Esophagus squamous epithelium (tissue), 5 donors: ENCODE data around the gene ARHGDIB. TPM values are rescaled to one million over a fixed set of nuclear protein-coding genes. Genes with fewer than 3 reads are reported as not detected.

Source experiments
- DNase-seq: peaks from one replicate; lab custom pipeline; 2025; lab: John Stamatoyannopoulos, UW
- H3K27ac ChIP-seq, 4 donors: fragments of 200-600 bp; sonication (generic); one replicate each; pipeline ENCODE4 v1.5.1; 2016 to 2019; ENCODE audit warnings: mild to moderate bottlenecking in 1 of 4
- H3K27me3 ChIP-seq, 4 donors: fragments of 200-600 bp; sonication (generic); 1 replicate in 3 of 4; 2 replicates in 1 of 4; pipeline versions ENCODE4 v1.5.1 to v1.6.0; 2017 to 2021; ENCODE audit warnings: antibody characterized with exemption in 1 of 4
- H3K36me3 ChIP-seq, 3 donors: fragments of 200-600 bp; sonication (generic); one replicate each; pipeline ENCODE4 v1.5.1; 2016 to 2019
- H3K4me1 ChIP-seq, 3 donors: fragments of 200-600 bp; sonication (generic); one replicate each; pipeline ENCODE4 v1.5.1; 2017 to 2019
- H3K4me3 ChIP-seq, 4 donors: fragments of 200-600 bp; sonication (generic); 1 replicate in 3 of 4; 2 replicates in 1 of 4; pipeline ENCODE4 v1.5.1; 2016 to 2019; ENCODE audit warnings: mild to moderate bottlenecking in 2 of 4, moderate library complexity in 1 of 4
- H3K9me3 ChIP-seq, 3 donors: fragments of 200-600 bp; sonication (generic); one replicate each; pipeline ENCODE4 v1.5.1; 2016 to 2019
- CTCF ChIP-seq, 6 experiments: fragments of 450-650 bp in 4 of 6; fragments of 200-600 bp in 2 of 6; sonication (generic) in 2 of 6; IDR thresholded peaks; one replicate each; pipeline ENCODE4 v1.5.1; 2016 to 2019; ENCODE audit warnings: antibody characterized with exemption in 6 of 6, mild to moderate bottlenecking in 4 of 6, moderate library complexity in 4 of 6
- POLR2A ChIP-seq, 4 donors: fragments of 450-650 bp; IDR thresholded peaks; one replicate each; pipeline ENCODE4 v1.6.1; 2017; ENCODE audit warnings: antibody characterized with exemption in 4 of 4, mild to moderate bottlenecking in 4 of 4, moderate library complexity in 3 of 4
- WGBS, 2 donors: methylation state at CpG; one replicate each; pipeline ENCODE4 v1.1.5; 2018; 5-methylcytosine and 5-hydroxymethylcytosine counted together
- intact Hi-C: fragments of 100-400 bp; cut with DNase I; formaldehyde crosslinking; loops from one replicate; pipeline ENCODE4 v1.15.0; 2022
- total RNA-seq, 4 donors: library from RNA; depleted of rRNA; stranded (reverse); fragments of >200 nt; gene quantifications; one replicate each; pipeline ENCODE4 v1.1.0, GENCODE V29; 2016
- donor health status: DM: yes; HTN: yes; CAD: no.

The ARHGDIB gene
- total RNA-seq, 4 donors from 2014 or later = 17.2 to 91.1 (median 62.0) TPM

GRCh38 chr12:14948672-14949071 is 12.7 kb downstream of the ARHGDIB start:
- intact Hi-C loops = no loop called here
- DNase-seq = peak; percentile 26
- Histone ChIP-seq H3K4me1 (peaks cover 8 to 78% (median 46%) of the 10 kb centered on the region in 3 donors), H3K27ac (peak overlapping the region; percentile 36 to 80 (median 67)), H3K36me3 (peaks cover 0 to 37% (median 4%) of the 10 kb centered on the region in 3 donors), H3K9me3 (no peaks in the 10 kb centered on the region), H3K4me3 (peak overlapping the region in 1 of 4 donors; percentile 6), H3K27me3 (no peaks in the 10 kb centered on the region)
- TF ChIP-seq POLR2A (IDR thresholded peaks at IDR 0.05) (peak in 1 of 4 donors; percentile 27), CTCF (IDR thresholded peaks at IDR 0.05) (no peak)
- WGBS, 2 donors = 39 to 41% methylated on average over 3 of the region's 3 CpGs

GRCh38 chr12:14946861-14947260 is 14.5 kb downstream of the ARHGDIB start:
- 54 to 85% methylated on average over 1 of the region's 1 CpG for WGBS, 2 donors
- Histone ChIP-seq H3K4me1 (peaks cover 3 to 60% (median 37%) of the 10 kb centered on the region in 3 donors), H3K9me3 (no peaks in the 10 kb centered on the region), H3K4me3 (no peak overlapping the region), H3K27me3 (no peaks in the 10 kb centered on the region), H3K27ac (peak overlapping the region in 3 of 4 donors; percentile 1 to 56 (median 24)), H3K36me3 (peaks cover 0 to 43% (median 4%) of the 10 kb centered on the region in 3 donors)
- intact Hi-C loops = no loop called here
- DNase-seq = no peak
- TF ChIP-seq CTCF (IDR thresholded peaks at IDR 0.05) (no peak), POLR2A (IDR thresholded peaks at IDR 0.05) (no peak)

GRCh38 chr12:14946162-14946561 is 15.2 kb downstream of the ARHGDIB start:
- Histone ChIP-seq H3K4me3 (no peak overlapping the region), H3K9me3 (no peaks in the 10 kb centered on the region), H3K36me3 (peaks cover 0 to 50% (median 4%) of the 10 kb centered on the region in 3 donors), H3K27ac (peak overlapping the region in 3 of 4 donors; percentile 24 to 63 (median 25)), H3K4me1 (peaks cover 0 to 53% (median 30%) of the 10 kb centered on the region in 3 donors), H3K27me3 (no peaks in the 10 kb centered on the region)
- TF ChIP-seq POLR2A (IDR thresholded peaks at IDR 0.05) = no peak
- no peak for TF ChIP-seq CTCF (IDR thresholded peaks at IDR 0.05)
- 72 to 87% methylated on average over 2 of the region's 2 CpGs for WGBS, 2 donors
- DNase-seq = no peak
- intact Hi-C loops = no loop called here

GRCh38 chr12:14942196-14942931 is 19.0 kb downstream of the ARHGDIB start:
- H3K36me3 ChIP-seq = peaks cover 0 to 44% (median 0%) of the 10 kb centered on the region in 3 donors
- H3K27me3 ChIP-seq = no peaks in the 10 kb centered on the region
- intact Hi-C loops = no loop called here
- no peaks in the 10 kb centered on the region for H3K9me3 ChIP-seq
- H3K4me3 ChIP-seq = no peak overlapping the region
- 90 to 93% methylated on average over 8 to 12 of the region's 12 CpGs for WGBS, 2 donors
- TF ChIP-seq CTCF (IDR thresholded peaks at IDR 0.05) = no peak
- TF ChIP-seq POLR2A (IDR thresholded peaks at IDR 0.05) = no peak
- no peak for DNase-seq
- peaks cover 0 to 22% (median 10%) of the 10 kb centered on the region in 3 donors for H3K4me1 ChIP-seq
- H3K27ac ChIP-seq = no peak overlapping the region

- no peak overlapping the region for H3K4me3 ChIP-seq
- TF ChIP-seq POLR2A (IDR thresholded peaks at IDR 0.05) (no peak), CTCF (IDR thresholded peaks at IDR 0.05) (no peak)
- no peak overlapping the region for H3K27ac ChIP-seq
- intact Hi-C loops = no loop called here
- WGBS, 2 donors = 90 to 100% methylated on average over 2 of the region's 2 CpGs
- peaks cover 0 to 12% (median under 1%) of the 10 kb centered on the region in 3 donors for H3K4me1 ChIP-seq
- H3K36me3 ChIP-seq = peaks cover 0 to 34% (median 0%) of the 10 kb centered on the region in 3 donors
- H3K9me3 ChIP-seq = no peaks in the 10 kb centered on the region
- no peaks in the 10 kb centered on the region for H3K27me3 ChIP-seq
- DNase-seq = no peak
These were observed 20.0 kb downstream of the ARHGDIB start for GRCh38 chr12:14941369-14941768.
